HepG2 (cell line): ENCODE data around the gene L1CAM. TPM values are rescaled to one million over a fixed set of nuclear protein-coding genes. Genes with fewer than 3 reads are reported as not detected.

Source experiments
- ATAC-seq: fragments of 200-7000 bp; cut with Tn5 transposase; 3 replicates; pipeline ENCODE4 v1.9.1; 2020; ENCODE audit warnings: mild to moderate bottlenecking, moderate library complexity
- BruUV-seq: library from RNA; stranded (reverse); fragments of 400-500 nt; replicated peaks from 2 replicates; lab custom pipeline; 2021; lab: Mats Ljungman, UMichigan
- CTCF ChIA-PET: fragments of 300-600 bp; formaldehyde crosslinking; extraction: SDS; loops from one replicate; lab custom pipeline; 2021; ENCODE audit warnings: low total read pairs, inconsistent platforms, low intra/inter-chr PET ratio; lab: Yijun Ruan, JAX
- POLR2A ChIA-PET: fragments of 350-600 bp; sonication (Branson Sonifier 250); formaldehyde crosslinking; loops from one replicate; lab custom pipeline; 2020; ENCODE audit warnings: antibody characterized with exemption, inconsistent platforms; lab: Yijun Ruan, JAX
- DNase-seq: peaks from one replicate; pipeline ENCODE4 v3.0.0-alpha.2; 2015; ENCODE audit warnings: low spot score
- FAIRE-seq: peaks from 3 replicates; lab custom pipeline; 2011; peaks lifted over from hg19 to GRCh38; lab: Jason Lieb, UNC
- H2AFZ ChIP-seq: one replicate; pipeline ENCODE4 v1.6.1; 2011; ENCODE audit warnings: low read length, inconsistent platforms
- H3K27ac ChIP-seq: fragments of 300-600 bp; 3 replicates; pipeline ENCODE4 v1.8.0; 2011; ENCODE audit warnings: mixed run types, mild to moderate bottlenecking, mixed read lengths, low read length, inconsistent platforms; ENCODE audit not compliant: insufficient read depth; ENCODE audit errors: extremely low read length
- H3K27me3 ChIP-seq, 2 experiments: fragments of 200-600 bp in 1 of 2; 2 replicates in 1 of 2; 3 replicates in 1 of 2; pipeline versions ENCODE4 v1.6.0 to v1.8.0; 2011; ENCODE audit warnings: low read length in 2 of 2, mild to moderate bottlenecking in 2 of 2, moderate library complexity in 2 of 2, inconsistent platforms in 1 of 2; ENCODE audit not compliant: insufficient read depth in 2 of 2, control insufficient read depth in 1 of 2
- H3K36me3 ChIP-seq, 2 experiments: fragments of 200-600 bp in 1 of 2; replicated peaks in 1 of 2; 2 replicates in 1 of 2; 3 replicates in 1 of 2; pipeline versions ENCODE4 v1.5.1 to v1.8.0; 2011; ENCODE audit warnings: low read length in 2 of 2, inconsistent platforms in 1 of 2; ENCODE audit not compliant: insufficient read depth in 2 of 2, control insufficient read depth in 1 of 2
- H3K4me1 ChIP-seq: 2 replicates; pipeline ENCODE4 v1.5.1; 2012; ENCODE audit warnings: low read length, inconsistent platforms; ENCODE audit not compliant: insufficient read depth
- H3K4me2 ChIP-seq: 2 replicates; pipeline ENCODE4 v1.6.0; 2011; ENCODE audit warnings: low read depth, low read length, inconsistent platforms
- H3K4me3 ChIP-seq, 3 experiments: fragments of 200-600 bp in 1 of 3; sonication (generic), shearing (Covaris generic) in 1 of 3; replicated peaks in 1 of 3; 2 replicates each; pipeline ENCODE4 v1.5.1; 2011 to 2016; ENCODE audit warnings: low read length in 3 of 3, inconsistent platforms in 2 of 3, low read depth in 2 of 3, mild to moderate bottlenecking in 2 of 3, control low read depth in 1 of 3, mixed read lengths in 1 of 3; ENCODE audit not compliant: insufficient read depth in 1 of 3
- H3K79me2 ChIP-seq: one replicate; pipeline ENCODE4 v1.6.1; 2011; ENCODE audit warnings: low read length, inconsistent platforms; ENCODE audit not compliant: insufficient read depth
- H3K9ac ChIP-seq: 2 replicates; pipeline ENCODE4 v1.6.0; 2011; ENCODE audit warnings: mild to moderate bottlenecking, low read depth, low read length, inconsistent platforms; ENCODE audit not compliant: insufficient read depth
- H3K9me3 ChIP-seq: 2 replicates; pipeline ENCODE4 v1.5.1; 2012; ENCODE audit warnings: mild to moderate bottlenecking, low read length
- H4K20me1 ChIP-seq: 2 replicates; pipeline ENCODE4 v1.6.0; 2011; ENCODE audit warnings: inconsistent platforms, mild to moderate bottlenecking, low read length, moderate library complexity; ENCODE audit not compliant: insufficient read depth
- ISL2 ChIP-seq: sonication (generic); formaldehyde crosslinking; IDR thresholded peaks from 2 replicates; pipeline ENCODE4 v1.5.0; 2020; ENCODE audit warnings: missing genetic modification reagents
- KAT8 ChIP-seq: IDR thresholded peaks from 2 replicates; pipeline ENCODE4 v1.6.1; 2016; ENCODE audit warnings: missing genetic modification reagents, missing compliant biosample characterization
- NFKB2 ChIP-seq: sonication (generic); formaldehyde crosslinking; IDR thresholded peaks from 2 replicates; pipeline ENCODE4 v1.4.0; 2020; ENCODE audit warnings: missing genetic modification reagents, borderline replicate concordance
- PAX8 ChIP-seq: sonication (generic); formaldehyde crosslinking; IDR thresholded peaks from 2 replicates; pipeline ENCODE4 v1.8.0; 2022; ENCODE audit warnings: mild to moderate bottlenecking, missing genetic modification reagents, borderline replicate concordance
- RXRA ChIP-seq: sonication (generic); formaldehyde crosslinking; IDR thresholded peaks from 2 replicates; pipeline ENCODE4 v1.5.1; 2020; ENCODE audit warnings: missing genetic modification reagents
- TBL1XR1 ChIP-seq: fragments of 150-350 bp; IDR thresholded peaks from 2 replicates; pipeline ENCODE4 v1.6.1; 2014; ENCODE audit warnings: borderline replicate concordance, low read length; ENCODE audit not compliant: partially characterized antibody
- TBX3 ChIP-seq: fragments of 450-650 bp; IDR thresholded peaks from 2 replicates; pipeline ENCODE4 v1.6.1; 2017; ENCODE audit warnings: antibody characterized with exemption, mild to moderate bottlenecking, inconsistent platforms, borderline replicate concordance
- ZNF3 ChIP-seq: IDR thresholded peaks from 2 replicates; pipeline ENCODE4 v1.7.0; 2017; ENCODE audit warnings: inconsistent platforms
- ZNF547 ChIP-seq: sonication (generic); formaldehyde crosslinking; IDR thresholded peaks from 2 replicates; pipeline ENCODE4 v1.5.1; 2020; ENCODE audit warnings: mild to moderate bottlenecking, missing genetic modification reagents
- WGBS: methylation state at CpG from one replicate; pipeline ENCODE4 v1.1.6; 2017; ENCODE audit warnings: low lambda C conversion rate; 5-methylcytosine and 5-hydroxymethylcytosine counted together
- in situ Hi-C: cut with HindIII; loops from 2 replicates; pipeline ENCODE4 v1.10.0; 2017; ENCODE audit warnings: low pct_unique_long_range_greater_than_20kb; ENCODE audit not compliant: extremely low pct_ligation_motif_present
- intact Hi-C: fragments of 100-400 bp; cut with micrococcal nuclease; formaldehyde crosslinking; loops from one replicate; pipeline ENCODE4 v1.10.0; 2022; ENCODE audit not compliant: unreplicated experiment
- polyA plus RNA-seq, 8 experiments: library from polyadenylated mRNA; depleted of rRNA in 3 of 8; stranded (reverse) in 7 of 8; unstranded in 1 of 8; fragments of >200 nt; fragmentation: Illumina TruSeq in 4 of 8; extraction: Trizol in 4 of 8; gene quantifications; 2 replicates each; pipeline versions ENCODE4 v1.2.1 to v1.2.3, GENCODE V29; 2011 to 2016; ENCODE audit warnings: low read depth in 4 of 8, missing spikeins in 1 of 8, mixed read lengths in 1 of 8; ENCODE audit not compliant: insufficient read depth in 1 of 8
- total RNA-seq, 5 experiments: library from RNA; depleted of rRNA; stranded (reverse); fragments of >200 nt; fragmentation: Illumina TruSeq; extraction: Trizol; gene quantifications; 2 replicates each; pipeline ENCODE4 v1.2.3, GENCODE V29; 2016; ENCODE audit warnings: low read depth in 1 of 5
- TF ChIP-seq, protein P1 (sequence below): sonication (generic); formaldehyde crosslinking; IDR thresholded peaks from 2 replicates; pipeline ENCODE4 v1.5.0; 2020; ENCODE audit warnings: mild to moderate bottlenecking, missing genetic modification reagents, borderline replicate concordance

Gene L1CAM
- total and polyA plus RNA-seq, 2 of the 13 experiments (the other 11 are each of a cell fraction or from before 2014, with no cell fraction given), result 1.4 to 2.0 TPM

DNA sequence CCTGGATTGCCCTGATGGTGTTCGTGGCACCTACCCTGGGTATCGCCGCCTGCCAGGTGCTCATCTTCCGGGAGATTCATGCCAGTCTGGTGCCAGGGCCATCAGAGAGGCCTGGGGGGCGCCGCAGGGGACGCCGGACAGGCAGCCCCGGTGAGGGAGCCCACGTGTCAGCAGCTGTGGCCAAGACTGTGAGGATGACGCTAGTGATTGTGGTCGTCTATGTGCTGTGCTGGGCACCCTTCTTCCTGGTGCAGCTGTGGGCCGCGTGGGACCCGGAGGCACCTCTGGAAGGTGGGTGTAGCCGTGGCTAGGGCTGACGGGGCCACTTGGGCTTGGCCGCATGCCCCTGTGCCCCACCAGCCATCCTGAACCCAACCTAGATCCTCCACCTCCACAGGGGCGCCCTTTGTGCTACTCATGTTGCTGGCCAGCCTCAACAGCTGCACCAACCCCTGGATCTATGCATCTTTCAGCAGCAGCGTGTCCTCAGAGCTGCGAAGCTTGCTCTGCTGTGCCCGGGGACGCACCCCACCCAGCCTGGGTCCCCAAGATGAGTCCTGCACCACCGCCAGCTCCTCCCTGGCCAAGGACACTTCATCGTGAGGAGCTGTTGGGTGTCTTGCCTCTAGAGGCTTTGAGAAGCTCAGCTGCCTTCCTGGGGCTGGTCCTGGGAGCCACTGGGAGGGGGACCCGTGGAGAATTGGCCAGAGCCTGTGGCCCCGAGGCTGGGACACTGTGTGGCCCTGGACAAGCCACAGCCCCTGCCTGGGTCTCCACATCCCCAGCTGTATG is 20.3 kb upstream of the L1CAM start:
- no peak for ATAC-seq
- CTCF ChIA-PET, result no interaction called here
- Histone ChIP-seq H3K4me2 (no peak overlapping the region), H3K4me1 (peaks cover 3% of the 10 kb centered on the region), H3K79me2 (no peaks in the 10 kb centered on the region), H3K4me3 (no peak overlapping the region), H4K20me1 (no peaks in the 10 kb centered on the region), H3K27me3 (peaks cover 2 to 10% of the 10 kb centered on the region in 2 experiments; a peak in 2 of 5 replicates), H3K9me3 (no peaks in the 10 kb centered on the region), H2AFZ (no peak overlapping the region), H3K36me3 (no peaks in the 10 kb centered on the region), H3K27ac (no peak overlapping the region), H3K9ac (no peak overlapping the region)
- no TSS peak for BruUV-seq
- in situ Hi-C loops (no loop called here), intact Hi-C loops (no loop called here)
- no peak for FAIRE-seq
- whole genome bisulfite sequencing, result no CpG with 5 or more reads among the region's 27 CpGs
- no peak for TF ChIP-seq ZNF3 (CRISPR knock-in tag)
- no peak for TF ChIP-seq ISL2 (CRISPR knock-in tag)
- no peak for TF ChIP-seq PAX8
- POLR2A ChIA-PET, result no interaction called here
- no peak for DNase-seq

DNA sequence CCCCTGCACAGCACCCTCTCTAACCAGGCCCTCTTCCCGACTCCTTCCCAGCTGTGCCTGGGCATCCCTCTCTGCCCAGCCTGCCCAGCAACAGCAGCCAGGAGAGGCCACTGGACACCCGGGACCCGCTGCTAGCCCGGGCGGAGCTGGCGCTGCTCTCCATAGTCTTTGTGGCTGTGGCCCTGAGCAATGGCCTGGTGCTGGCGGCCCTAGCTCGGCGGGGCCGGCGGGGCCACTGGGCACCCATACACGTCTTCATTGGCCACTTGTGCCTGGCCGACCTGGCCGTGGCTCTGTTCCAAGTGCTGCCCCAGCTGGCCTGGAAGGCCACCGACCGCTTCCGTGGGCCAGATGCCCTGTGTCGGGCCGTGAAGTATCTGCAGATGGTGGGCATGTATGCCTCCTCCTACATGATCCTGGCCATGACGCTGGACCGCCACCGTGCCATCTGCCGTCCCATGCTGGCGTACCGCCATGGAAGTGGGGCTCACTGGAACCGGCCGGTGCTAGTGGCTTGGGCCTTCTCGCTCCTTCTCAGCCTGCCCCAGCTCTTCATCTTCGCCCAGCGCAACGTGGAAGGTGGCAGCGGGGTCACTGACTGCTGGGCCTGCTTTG is 19.6 kb upstream of the L1CAM start:
- 100% methylated on average over 1 of the region's 32 CpGs for WGBS
- TF ChIP-seq RXRA, result no peak
- no peak for TF ChIP-seq ZNF547 (CRISPR knock-in tag)
- no peak for TF ChIP-seq KAT8
- TF ChIP-seq, protein P1, sequence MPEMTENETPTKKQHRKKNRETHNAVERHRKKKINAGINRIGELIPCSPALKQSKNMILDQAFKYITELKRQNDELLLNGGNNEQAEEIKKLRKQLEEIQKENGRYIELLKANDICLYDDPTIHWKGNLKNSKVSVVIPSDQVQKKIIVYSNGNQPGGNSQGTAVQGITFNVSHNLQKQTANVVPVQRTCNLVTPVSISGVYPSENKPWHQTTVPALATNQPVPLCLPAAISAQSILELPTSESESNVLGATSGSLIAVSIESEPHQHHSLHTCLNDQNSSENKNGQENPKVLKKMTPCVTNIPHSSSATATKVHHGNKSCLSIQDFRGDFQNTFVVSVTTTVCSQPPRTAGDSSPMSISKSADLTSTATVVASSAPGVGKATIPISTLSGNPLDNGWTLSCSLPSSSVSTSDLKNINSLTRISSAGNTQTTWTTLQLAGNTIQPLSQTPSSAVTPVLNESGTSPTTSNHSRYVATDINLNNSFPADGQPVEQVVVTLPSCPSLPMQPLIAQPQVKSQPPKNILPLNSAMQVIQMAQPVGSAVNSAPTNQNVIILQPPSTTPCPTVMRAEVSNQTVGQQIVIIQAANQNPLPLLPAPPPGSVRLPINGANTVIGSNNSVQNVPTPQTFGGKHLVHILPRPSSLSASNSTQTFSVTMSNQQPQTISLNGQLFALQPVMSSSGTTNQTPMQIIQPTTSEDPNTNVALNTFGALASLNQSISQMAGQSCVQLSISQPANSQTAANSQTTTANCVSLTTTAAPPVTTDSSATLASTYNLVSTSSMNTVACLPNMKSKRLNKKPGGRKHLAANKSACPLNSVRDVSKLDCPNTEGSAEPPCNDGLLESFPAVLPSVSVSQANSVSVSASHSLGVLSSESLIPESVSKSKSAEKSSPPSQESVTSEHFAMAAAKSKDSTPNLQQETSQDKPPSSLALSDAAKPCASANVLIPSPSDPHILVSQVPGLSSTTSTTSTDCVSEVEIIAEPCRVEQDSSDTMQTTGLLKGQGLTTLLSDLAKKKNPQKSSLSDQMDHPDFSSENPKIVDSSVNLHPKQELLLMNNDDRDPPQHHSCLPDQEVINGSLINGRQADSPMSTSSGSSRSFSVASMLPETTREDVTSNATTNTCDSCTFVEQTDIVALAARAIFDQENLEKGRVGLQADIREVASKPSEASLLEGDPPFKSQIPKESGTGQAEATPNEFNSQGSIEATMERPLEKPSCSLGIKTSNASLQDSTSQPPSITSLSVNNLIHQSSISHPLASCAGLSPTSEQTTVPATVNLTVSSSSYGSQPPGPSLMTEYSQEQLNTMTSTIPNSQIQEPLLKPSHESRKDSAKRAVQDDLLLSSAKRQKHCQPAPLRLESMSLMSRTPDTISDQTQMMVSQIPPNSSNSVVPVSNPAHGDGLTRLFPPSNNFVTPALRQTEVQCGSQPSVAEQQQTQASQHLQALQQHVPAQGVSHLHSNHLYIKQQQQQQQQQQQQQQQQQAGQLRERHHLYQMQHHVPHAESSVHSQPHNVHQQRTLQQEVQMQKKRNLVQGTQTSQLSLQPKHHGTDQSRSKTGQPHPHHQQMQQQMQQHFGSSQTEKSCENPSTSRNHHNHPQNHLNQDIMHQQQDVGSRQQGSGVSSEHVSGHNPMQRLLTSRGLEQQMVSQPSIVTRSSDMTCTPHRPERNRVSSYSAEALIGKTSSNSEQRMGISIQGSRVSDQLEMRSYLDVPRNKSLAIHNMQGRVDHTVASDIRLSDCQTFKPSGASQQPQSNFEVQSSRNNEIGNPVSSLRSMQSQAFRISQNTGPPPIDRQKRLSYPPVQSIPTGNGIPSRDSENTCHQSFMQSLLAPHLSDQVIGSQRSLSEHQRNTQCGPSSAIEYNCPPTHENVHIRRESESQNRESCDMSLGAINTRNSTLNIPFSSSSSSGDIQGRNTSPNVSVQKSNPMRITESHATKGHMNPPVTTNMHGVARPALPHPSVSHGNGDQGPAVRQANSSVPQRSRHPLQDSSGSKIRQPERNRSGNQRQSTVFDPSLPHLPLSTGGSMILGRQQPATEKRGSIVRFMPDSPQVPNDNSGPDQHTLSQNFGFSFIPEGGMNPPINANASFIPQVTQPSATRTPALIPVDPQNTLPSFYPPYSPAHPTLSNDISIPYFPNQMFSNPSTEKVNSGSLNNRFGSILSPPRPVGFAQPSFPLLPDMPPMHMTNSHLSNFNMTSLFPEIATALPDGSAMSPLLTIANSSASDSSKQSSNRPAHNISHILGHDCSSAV, result no peak
- TF ChIP-seq TBL1XR1, result no peak
- no peak for TF ChIP-seq NFKB2
- no peak for TF ChIP-seq TBX3

More for the DNA sequence above, 19.6 kb upstream of the L1CAM start:
- H3K4me3 ChIP-seq, result no peak overlapping the region
- H3K36me3 ChIP-seq, result no peaks in the 10 kb centered on the region
- H3K4me2 ChIP-seq, result no peak overlapping the region
- no peak overlapping the region for H2AFZ ChIP-seq
- peaks cover 2 to 11% of the 10 kb centered on the region in 2 experiments; a peak in 2 of 5 replicates for H3K27me3 ChIP-seq
- H3K9ac ChIP-seq, result no peak overlapping the region
- DNase-seq (no peak), ATAC-seq (no peak), FAIRE-seq (no peak)
- H3K4me1 ChIP-seq, result no peaks in the 10 kb centered on the region
- BruUV-seq, result no TSS peak
- CTCF ChIA-PET, result no interaction called here
- H3K79me2 ChIP-seq, result no peaks in the 10 kb centered on the region
- H3K27ac ChIP-seq, result no peak overlapping the region
- intact Hi-C loops (no loop called here), in situ Hi-C loops (no loop called here)
- no peaks in the 10 kb centered on the region for H4K20me1 ChIP-seq
- no peaks in the 10 kb centered on the region for H3K9me3 ChIP-seq
- POLR2A ChIA-PET, result no interaction called here
